Endodermal cell (in vitro differentiated cells): ENCODE results near the gene CCDC33. TPM values are rescaled to one million over a fixed set of nuclear protein-coding genes. Genes with fewer than 3 reads are reported as not detected.

Experiments
- DNase-seq: peaks from one replicate; pipeline ENCODE4 v3.0.0-alpha.2; 2017
- H3K27ac ChIP-seq: 2 replicates; pipeline ENCODE4 v1.5.1; 2013; ENCODE audit warnings: mild to moderate bottlenecking, low read depth, low read length, moderate library complexity
- H3K27me3 ChIP-seq: 2 replicates; pipeline ENCODE4 v1.6.1; 2013; ENCODE audit warnings: mild to moderate bottlenecking, low read length, moderate library complexity; ENCODE audit not compliant: insufficient read depth, control insufficient read depth, poor library complexity, severe bottlenecking
- H3K36me3 ChIP-seq: 2 replicates; pipeline ENCODE4 v1.7.0; 2013; ENCODE audit warnings: mild to moderate bottlenecking, low read length, moderate library complexity; ENCODE audit not compliant: control insufficient read depth, insufficient read depth
- H3K4me1 ChIP-seq: one replicate; pipeline ENCODE4 v1.7.0; 2013; ENCODE audit warnings: low read length; ENCODE audit not compliant: control insufficient read depth, insufficient read depth
- H3K4me3 ChIP-seq: 2 replicates; pipeline ENCODE4 v1.5.1; 2013; ENCODE audit warnings: mild to moderate bottlenecking, low read length, moderate library complexity
- H3K9ac ChIP-seq: 2 replicates; pipeline ENCODE4 v1.6.1; 2013; ENCODE audit warnings: mild to moderate bottlenecking, low read length, moderate library complexity; ENCODE audit not compliant: poor library complexity, severe bottlenecking; ENCODE audit errors: extremely low read depth
- H3K9me3 ChIP-seq: 2 replicates; pipeline ENCODE4 v1.6.1; 2013; ENCODE audit warnings: mild to moderate bottlenecking, low read length, moderate library complexity; ENCODE audit not compliant: control insufficient read depth
- H3K27ac Mint-ChIP-seq: 2 replicates; pipeline ENCODE4 v1.8.0; 2020; ENCODE audit warnings: mixed read lengths
- H3K27me3 Mint-ChIP-seq: 2 replicates; pipeline ENCODE4 v1.8.0; 2021; ENCODE audit warnings: mild to moderate bottlenecking, mixed read lengths; ENCODE audit not compliant: insufficient read depth
- H3K36me3 Mint-ChIP-seq: 2 replicates; pipeline ENCODE4 v1.8.0; 2020; ENCODE audit warnings: low read depth, mixed read lengths
- H3K4me1 Mint-ChIP-seq: 2 replicates; pipeline ENCODE4 v1.8.0; 2020; ENCODE audit warnings: mixed read lengths
- H3K4me3 Mint-ChIP-seq: 2 replicates; pipeline ENCODE4 v1.8.0; 2020; ENCODE audit warnings: mild to moderate bottlenecking, moderate library complexity, mixed read lengths
- H3K9me3 Mint-ChIP-seq: 2 replicates; pipeline ENCODE4 v1.8.0; 2020; ENCODE audit warnings: mild to moderate bottlenecking, mixed read lengths
- WGBS, 2 experiments: methylation state at CpG; one replicate each; pipeline versions ENCODE4 v1.1.5 to v1.1.7; 2013; ENCODE audit warnings: missing lambda C conversion rate in 2 of 2, mixed read lengths in 1 of 2; ENCODE audit not compliant: insufficient coverage in 1 of 2, insufficient read length in 1 of 2; 5-methylcytosine and 5-hydroxymethylcytosine counted together
- total RNA-seq, 2 donors: library from RNA; stranded (reverse); fragmentation: NEBNext Ultra II Directional in 1 of 2; extraction: Animal tissue kit (Norgen Biotek cat#: 25700) in 1 of 2; gene quantifications; 2 replicates in 1 of 2; 3 replicates in 1 of 2; pipeline ENCODE4 v1.2.1, GENCODE V29; 2021
- TF ChIP-seq, protein P1 (sequence below): fragments of 200-600 bp; sonication (generic); conservative IDR thresholded peaks from 2 replicates; pipeline ENCODE4 v1.5.0; 2021; ENCODE audit warnings: antibody characterized with exemption, mild to moderate bottlenecking

The CCDC33 gene
- total RNA-seq, 2 donors from 2014 or later: 2.8 to 3.5 TPM

DNA sequence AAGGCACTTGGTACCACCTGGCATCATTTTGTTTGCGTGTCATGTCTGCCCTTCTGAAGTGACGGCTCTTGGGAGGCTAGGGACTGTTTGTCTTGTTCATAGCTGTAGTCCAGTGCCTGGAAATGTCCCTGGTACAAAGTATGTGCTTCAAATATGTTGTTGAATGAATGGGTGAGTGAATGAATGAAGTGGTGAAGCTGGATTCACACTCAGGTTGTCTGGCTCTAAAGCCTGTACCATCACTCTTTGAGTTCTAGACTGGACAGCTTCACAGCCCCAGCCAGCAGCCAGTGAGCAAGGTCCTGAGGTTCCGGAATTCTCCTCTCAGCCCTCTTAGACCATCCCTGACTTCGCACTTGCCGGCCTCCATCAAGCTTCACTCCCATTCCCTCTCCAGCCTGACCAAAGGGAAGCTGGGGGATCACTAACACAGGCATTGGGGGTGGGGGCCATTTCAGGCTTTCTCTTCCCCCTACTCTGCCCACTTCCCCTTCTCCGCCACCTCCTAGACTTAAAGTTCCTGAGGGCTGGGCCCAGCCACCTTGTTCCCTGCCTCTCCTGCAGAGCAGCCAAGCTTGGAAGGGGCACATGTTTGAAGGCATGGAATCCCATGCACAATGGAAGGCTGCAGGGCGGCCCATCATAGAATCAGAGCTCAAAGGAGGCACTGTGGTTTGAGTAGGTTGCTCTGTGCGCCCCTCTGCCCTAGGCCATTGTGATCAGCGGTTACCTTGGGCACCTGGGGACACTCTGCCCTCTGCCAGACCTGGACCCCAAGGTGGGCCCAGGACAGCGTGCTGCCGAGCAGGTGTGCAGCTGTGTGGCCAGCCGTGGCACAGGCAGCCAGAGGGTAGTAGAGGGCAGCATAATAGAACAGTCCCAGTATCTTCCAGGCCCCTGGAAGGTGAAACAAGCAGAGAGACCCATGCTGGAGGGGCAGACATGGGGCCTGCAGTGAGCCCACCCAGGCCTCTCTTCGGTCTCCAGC lies 41.3 kb upstream of the CCDC33 start:
- H3K27ac Mint-ChIP-seq: no peak overlapping the region
- H3K27ac ChIP-seq: no peak overlapping the region
- no peaks in the 10 kb centered on the region for H3K4me1 Mint-ChIP-seq
- H3K27me3 ChIP-seq: no peaks in the 10 kb centered on the region
- H3K9ac ChIP-seq: no peak overlapping the region
- no peak overlapping the region for H3K4me3 Mint-ChIP-seq
- H3K27me3 Mint-ChIP-seq: no peaks in the 10 kb centered on the region
- no peaks in the 10 kb centered on the region for H3K36me3 ChIP-seq
- no peaks in the 10 kb centered on the region for H3K9me3 Mint-ChIP-seq
- H3K4me1 ChIP-seq: no peaks in the 10 kb centered on the region
- peaks cover 3% of the 10 kb centered on the region for H3K36me3 Mint-ChIP-seq
- H3K4me3 ChIP-seq: no peak overlapping the region
- DNase-seq: no peak
- TF ChIP-seq, protein P1, sequence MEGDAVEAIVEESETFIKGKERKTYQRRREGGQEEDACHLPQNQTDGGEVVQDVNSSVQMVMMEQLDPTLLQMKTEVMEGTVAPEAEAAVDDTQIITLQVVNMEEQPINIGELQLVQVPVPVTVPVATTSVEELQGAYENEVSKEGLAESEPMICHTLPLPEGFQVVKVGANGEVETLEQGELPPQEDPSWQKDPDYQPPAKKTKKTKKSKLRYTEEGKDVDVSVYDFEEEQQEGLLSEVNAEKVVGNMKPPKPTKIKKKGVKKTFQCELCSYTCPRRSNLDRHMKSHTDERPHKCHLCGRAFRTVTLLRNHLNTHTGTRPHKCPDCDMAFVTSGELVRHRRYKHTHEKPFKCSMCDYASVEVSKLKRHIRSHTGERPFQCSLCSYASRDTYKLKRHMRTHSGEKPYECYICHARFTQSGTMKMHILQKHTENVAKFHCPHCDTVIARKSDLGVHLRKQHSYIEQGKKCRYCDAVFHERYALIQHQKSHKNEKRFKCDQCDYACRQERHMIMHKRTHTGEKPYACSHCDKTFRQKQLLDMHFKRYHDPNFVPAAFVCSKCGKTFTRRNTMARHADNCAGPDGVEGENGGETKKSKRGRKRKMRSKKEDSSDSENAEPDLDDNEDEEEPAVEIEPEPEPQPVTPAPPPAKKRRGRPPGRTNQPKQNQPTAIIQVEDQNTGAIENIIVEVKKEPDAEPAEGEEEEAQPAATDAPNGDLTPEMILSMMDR: no peak
- no peaks in the 10 kb centered on the region for H3K9me3 ChIP-seq
- WGBS, 2 experiments: 92 to 96% methylated on average over 9 to 13 of the region's 13 CpGs

DNA sequence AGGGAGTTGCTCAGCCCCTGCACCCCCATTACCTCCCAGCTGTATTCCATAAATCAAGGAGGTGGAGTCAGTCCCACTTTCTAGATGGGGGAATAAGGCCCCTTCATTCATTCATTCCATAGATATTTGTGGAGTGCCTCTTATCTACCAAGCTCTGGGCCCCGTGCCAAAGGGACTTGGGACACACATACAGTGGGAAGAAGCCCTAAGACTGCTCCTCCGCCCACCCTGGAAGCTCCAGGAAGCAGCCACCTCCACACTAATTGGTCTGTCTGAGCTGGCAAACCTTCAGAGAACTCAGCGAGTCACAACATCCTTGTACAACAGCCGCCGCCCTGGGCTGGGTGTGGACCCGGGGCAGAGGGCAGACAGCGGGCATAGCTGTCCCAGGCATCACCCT lies 40.0 kb upstream of the CCDC33 start:
- no peak overlapping the region for H3K4me3 ChIP-seq
- H3K4me1 ChIP-seq: peaks cover 6% of the 10 kb centered on the region
- peaks cover 3% of the 10 kb centered on the region for H3K36me3 Mint-ChIP-seq
- H3K27me3 ChIP-seq: no peaks in the 10 kb centered on the region
- H3K4me1 Mint-ChIP-seq: peaks cover 6% of the 10 kb centered on the region
- no peak overlapping the region for H3K4me3 Mint-ChIP-seq
- no peaks in the 10 kb centered on the region for H3K9me3 ChIP-seq
- no peaks in the 10 kb centered on the region for H3K9me3 Mint-ChIP-seq
- no peaks in the 10 kb centered on the region for H3K36me3 ChIP-seq
- H3K27ac ChIP-seq: no peak overlapping the region
- TF ChIP-seq, protein P1: no peak
- no peak for DNase-seq
- no peak overlapping the region for H3K27ac Mint-ChIP-seq
- H3K9ac ChIP-seq: no peak overlapping the region
- WGBS, 2 experiments: 90 to 93% methylated on average over 7 of the region's 7 CpGs
- H3K27me3 Mint-ChIP-seq: no peaks in the 10 kb centered on the region

DNA sequence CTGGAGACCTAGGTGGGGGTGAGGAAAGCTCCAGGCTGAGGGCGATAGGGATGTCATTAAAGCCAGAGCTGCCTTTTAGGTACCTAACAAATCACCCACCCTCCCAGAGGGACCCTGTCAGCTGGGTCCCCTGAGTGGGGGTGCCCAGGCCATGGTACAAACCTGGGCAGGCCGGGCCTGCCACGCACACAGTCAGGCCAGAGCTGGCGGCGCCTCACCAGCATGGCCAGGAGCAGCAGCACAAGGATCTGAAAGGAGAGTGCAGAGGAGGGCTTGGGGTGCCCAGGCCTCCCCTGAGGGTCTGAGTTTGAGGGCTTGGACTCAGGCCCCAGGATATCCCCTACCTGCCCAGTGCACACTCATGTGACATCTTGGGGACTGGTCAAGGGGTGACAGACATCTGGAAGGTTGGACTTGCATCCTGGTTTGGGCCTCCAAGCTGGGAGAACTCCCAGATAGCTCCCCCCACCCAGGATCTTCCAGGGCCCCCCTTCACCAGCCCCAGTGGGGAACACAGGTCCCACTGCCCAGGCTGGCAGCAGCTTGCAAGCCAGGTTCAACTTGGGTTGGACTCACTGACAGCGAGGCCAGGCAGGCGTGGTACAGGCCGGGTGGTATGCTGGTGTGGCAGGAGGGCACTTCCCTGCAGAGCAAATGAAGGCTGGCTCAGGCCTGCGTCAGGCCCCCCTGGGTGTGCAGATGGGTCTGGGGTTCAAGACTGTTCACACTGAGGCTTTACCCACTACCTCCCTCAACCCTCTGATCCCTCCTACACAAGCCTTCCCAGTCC lies 38.8 kb upstream of the CCDC33 start:
- H3K4me3 Mint-ChIP-seq: no peak overlapping the region
- H3K27ac ChIP-seq: no peak overlapping the region
- H3K4me3 ChIP-seq: no peak overlapping the region
- no peaks in the 10 kb centered on the region for H3K9me3 ChIP-seq
- H3K36me3 ChIP-seq: no peaks in the 10 kb centered on the region
- H3K9me3 Mint-ChIP-seq: no peaks in the 10 kb centered on the region
- H3K9ac ChIP-seq: no peak overlapping the region
- H3K36me3 Mint-ChIP-seq: peaks cover 3% of the 10 kb centered on the region
- TF ChIP-seq, protein P1: no peak
- no peaks in the 10 kb centered on the region for H3K27me3 Mint-ChIP-seq
- DNase-seq: no peak
- peaks cover 17% of the 10 kb centered on the region for H3K4me1 ChIP-seq
- H3K27me3 ChIP-seq: no peaks in the 10 kb centered on the region
- no peak overlapping the region for H3K27ac Mint-ChIP-seq
- H3K4me1 Mint-ChIP-seq: peaks cover 15% of the 10 kb centered on the region
- WGBS, 2 experiments: 92 to 93% methylated on average over 6 to 9 of the region's 9 CpGs
